C4-2B (cell line): ENCODE results near the gene OR14I1.

Experiments used
- ZFX ChIP-seq: fragments of 450-650 bp; IDR thresholded peaks from 2 replicates; pipeline ENCODE4 v1.6.1; 2017
- TF ChIP-seq, protein P1 (sequence below): fragments of 450-650 bp; conservative IDR thresholded peaks from 2 replicates; pipeline ENCODE4 v1.5.1; 2017; ENCODE audit warnings: mild to moderate bottlenecking

DNA sequence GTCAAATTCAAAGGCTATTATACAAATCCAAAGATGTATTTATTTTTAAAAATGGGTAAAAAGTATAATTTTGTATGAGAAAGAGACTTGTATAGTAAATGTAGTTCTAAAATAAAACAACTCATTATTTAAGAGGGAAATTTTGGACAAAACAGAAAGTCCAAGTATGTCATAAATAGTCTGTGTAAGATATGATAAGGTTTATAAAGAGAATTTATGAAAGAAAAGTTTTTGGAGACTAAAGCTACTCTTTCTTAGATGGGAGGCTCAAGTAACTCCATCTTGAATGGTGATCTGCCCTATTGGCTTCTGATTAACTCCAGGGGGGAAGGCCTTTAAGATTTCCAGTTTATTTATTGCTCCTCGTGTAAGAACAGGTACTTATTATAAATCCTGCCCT, 32.6 kb downstream of the OR14I1 start:
- TF ChIP-seq, protein P1, sequence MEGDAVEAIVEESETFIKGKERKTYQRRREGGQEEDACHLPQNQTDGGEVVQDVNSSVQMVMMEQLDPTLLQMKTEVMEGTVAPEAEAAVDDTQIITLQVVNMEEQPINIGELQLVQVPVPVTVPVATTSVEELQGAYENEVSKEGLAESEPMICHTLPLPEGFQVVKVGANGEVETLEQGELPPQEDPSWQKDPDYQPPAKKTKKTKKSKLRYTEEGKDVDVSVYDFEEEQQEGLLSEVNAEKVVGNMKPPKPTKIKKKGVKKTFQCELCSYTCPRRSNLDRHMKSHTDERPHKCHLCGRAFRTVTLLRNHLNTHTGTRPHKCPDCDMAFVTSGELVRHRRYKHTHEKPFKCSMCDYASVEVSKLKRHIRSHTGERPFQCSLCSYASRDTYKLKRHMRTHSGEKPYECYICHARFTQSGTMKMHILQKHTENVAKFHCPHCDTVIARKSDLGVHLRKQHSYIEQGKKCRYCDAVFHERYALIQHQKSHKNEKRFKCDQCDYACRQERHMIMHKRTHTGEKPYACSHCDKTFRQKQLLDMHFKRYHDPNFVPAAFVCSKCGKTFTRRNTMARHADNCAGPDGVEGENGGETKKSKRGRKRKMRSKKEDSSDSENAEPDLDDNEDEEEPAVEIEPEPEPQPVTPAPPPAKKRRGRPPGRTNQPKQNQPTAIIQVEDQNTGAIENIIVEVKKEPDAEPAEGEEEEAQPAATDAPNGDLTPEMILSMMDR = no peak
- no peak for TF ChIP-seq ZFX
